Measurements from ENCODE around the gene EBF3. TPM values are rescaled to one million over a fixed set of nuclear protein-coding genes. Genes with fewer than 3 reads are reported as not detected.

EBF3 gene
- total RNA-seq, 8 experiments from 2014 or later: 0.10 to 112 (median 14.8) TPM

- Histone ChIP-seq H3K4me3 (no peak overlapping the region), H3K4me1 (replicated peaks in 1 of 2) (peaks cover 46 to 71% of the 10 kb centered on the region in 2 donors), H3K27ac (no peak overlapping the region)
- ATAC-seq (replicated peaks in 6 of 8): no peak
- WGBS, 10 experiments: 50 to 94% (median 76%) methylated on average over 1 to 11 of the region's 11 CpGs
- in situ Hi-C loops (cut with MboI; ENCODE audit: low pct_unique_long_range_greater_than_20kb in 2 of 9, low sequenced_read_pairs in 9 of 9, unreplicated experiment in 9 of 9): loop anchor here in 7 of 9 experiments (25.0 kb wide), 3 partner anchors 92 to 1692 kb away; no protein-coding TSS in a partner anchor
These were observed 9.4 kb downstream of the EBF3 start for GRCh38 chr10:129954492-129955315.

- Histone ChIP-seq H3K4me1 (replicated peaks in 1 of 2) (peaks cover 48 to 76% of the 10 kb centered on the region in 2 donors), H3K4me3 (no peak overlapping the region), H3K27ac (no peak overlapping the region)
- 23 to 100% (median 54%) methylated on average over 1 to 9 of the region's 22 CpGs for WGBS, 10 experiments
- peak in 1 of 8 experiments; percentile 27 for ATAC-seq (replicated peaks in 6 of 8)
- in situ Hi-C loops (cut with MboI; ENCODE audit: low pct_unique_long_range_greater_than_20kb in 2 of 9, low sequenced_read_pairs in 9 of 9, unreplicated experiment in 9 of 9): loop anchor here in 7 of 9 experiments (25.0 kb wide), 3 partner anchors 91 to 1691 kb away; no protein-coding TSS in a partner anchor
These were observed 10.7 kb downstream of the EBF3 start for GRCh38 chr10:129953119-129954051.

- Histone ChIP-seq H3K4me3 (no peak overlapping the region), H3K4me1 (replicated peaks in 1 of 2) (peaks cover 48 to 79% of the 10 kb centered on the region in 2 donors), H3K27ac (peak overlapping the region in 1 of 2 donors; percentile 20)
- 14 to 79% (median 30%) methylated on average over 7 to 13 of the region's 13 CpGs for WGBS, 10 experiments
- in situ Hi-C loops (cut with MboI; ENCODE audit: low pct_unique_long_range_greater_than_20kb in 2 of 9, low sequenced_read_pairs in 9 of 9, unreplicated experiment in 9 of 9): loop anchor here in 7 of 9 experiments (25.0 kb wide), 3 partner anchors 90 to 1690 kb away; no protein-coding TSS in a partner anchor
- ATAC-seq (replicated peaks in 6 of 8): no peak
These were observed 11.5 kb downstream of the EBF3 start for GRCh38 chr10:129952378-129953118.

DNA sequence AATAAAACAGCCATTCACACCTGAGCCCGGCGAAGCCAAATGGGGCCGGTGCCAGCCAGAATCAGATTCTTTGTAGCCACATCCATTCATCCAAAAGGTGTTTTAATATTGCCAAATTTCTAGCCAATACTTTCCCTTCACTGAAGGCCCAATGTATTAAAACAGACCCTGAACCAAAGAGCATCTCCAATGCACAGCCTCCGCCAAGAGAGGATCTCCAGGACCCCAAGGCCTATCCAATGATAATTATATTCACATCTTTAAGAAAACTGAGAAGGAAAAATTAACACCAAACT is 12.2 kb downstream of the EBF3 start:
- Histone ChIP-seq H3K27ac (peak overlapping the region in 1 of 2 donors; percentile 49), H3K4me3 (no peak overlapping the region), H3K4me1 (replicated peaks in 1 of 2) (peaks cover 52 to 80% of the 10 kb centered on the region in 2 donors)
- no peak for ATAC-seq (replicated peaks in 6 of 8)
- in situ Hi-C loops (cut with MboI; ENCODE audit: low pct_unique_long_range_greater_than_20kb in 2 of 9, low sequenced_read_pairs in 9 of 9, unreplicated experiment in 9 of 9): loop anchor here in 7 of 9 experiments (25.0 kb wide), 3 partner anchors 90 to 1690 kb away; no protein-coding TSS in a partner anchor
- 93 to 100% (median 94%) methylated on average over 1 to 4 of the region's 4 CpGs; no CpG with 5 or more reads in 5 of the 10 experiments for WGBS, 10 experiments

DNA sequence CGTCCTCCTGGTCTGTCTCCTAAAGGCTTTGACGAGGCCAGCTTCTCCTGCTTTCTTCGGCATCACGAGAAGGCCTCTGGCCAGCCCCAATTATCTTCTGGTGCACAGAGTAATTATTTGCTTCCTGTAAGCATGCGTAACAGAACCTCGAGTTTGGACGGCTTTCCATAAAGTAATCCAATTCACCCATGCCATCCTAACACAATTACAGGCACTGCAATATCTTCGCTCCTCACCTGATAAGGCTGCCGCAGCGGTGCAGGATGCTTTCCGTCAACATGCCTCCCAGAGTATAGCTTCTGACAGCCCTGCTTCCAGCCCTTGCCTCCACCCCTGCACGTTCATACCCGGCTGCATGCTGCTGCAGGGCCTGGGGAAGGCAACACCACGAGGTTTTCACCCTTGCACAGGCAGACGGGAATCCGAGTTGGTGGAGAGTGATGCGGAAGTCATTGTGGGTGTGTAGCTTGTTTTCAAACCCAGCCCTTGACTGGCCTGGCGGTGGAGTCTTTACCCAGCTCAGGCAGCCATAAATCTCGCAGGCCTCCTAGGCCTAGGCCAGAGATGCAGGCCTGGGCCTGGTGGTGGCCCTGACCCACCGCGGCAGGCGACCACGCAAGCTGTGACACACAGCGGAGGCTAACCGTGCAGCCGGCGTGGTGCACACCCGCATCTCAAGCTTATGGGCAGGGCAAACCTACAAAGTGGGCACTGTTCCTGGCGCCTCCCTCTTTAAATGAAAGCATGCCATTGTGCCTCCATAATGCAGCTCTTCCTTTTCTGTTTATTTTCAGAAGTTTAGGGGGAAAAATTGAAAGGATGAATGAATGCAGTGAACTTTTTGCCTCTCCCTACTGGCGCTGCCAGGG is 12.7 kb downstream of the EBF3 start:
- 47 to 92% (median 75%) methylated on average over 4 to 23 of the region's 30 CpGs; no CpG with 5 or more reads in 2 of the 10 experiments for WGBS, 10 experiments
- in situ Hi-C loops (cut with MboI; ENCODE audit: low pct_unique_long_range_greater_than_20kb in 2 of 9, low sequenced_read_pairs in 9 of 9, unreplicated experiment in 9 of 9): loop anchor here in 7 of 9 experiments (25.0 kb wide), 3 partner anchors 89 to 1689 kb away; no protein-coding TSS in a partner anchor

GRCh38 chr10:129950676-129951075 is 13.4 kb downstream of the EBF3 start:
- in situ Hi-C loops (cut with MboI; ENCODE audit: low pct_unique_long_range_greater_than_20kb in 2 of 9, low sequenced_read_pairs in 9 of 9, unreplicated experiment in 9 of 9): loop anchor here in 7 of 9 experiments (25.0 kb wide), 3 partner anchors 88 to 1688 kb away; no protein-coding TSS in a partner anchor
- H3K27ac ChIP-seq: peak overlapping the region in 1 of 2 donors; percentile 77
- WGBS, 10 experiments: 59 to 100% (median 84%) methylated on average over 1 to 2 of the region's 2 CpGs; no CpG with 5 or more reads in 2 of the 10 experiments
- H3K4me1 ChIP-seq (replicated peaks in 1 of 2): peaks cover 60 to 85% of the 10 kb centered on the region in 2 donors
- ATAC-seq (replicated peaks in 6 of 8): no peak
- no peak overlapping the region for H3K4me3 ChIP-seq

More for the DNA sequence above, 12.7 kb downstream of the EBF3 start:
- peak overlapping the region; percentile 40 to 49 for H3K27ac ChIP-seq
- ATAC-seq (replicated peaks in 6 of 8): peak in 5 of 8 experiments; percentile 10 to 69 (median 61)
- peaks cover 57 to 80% of the 10 kb centered on the region in 2 donors for H3K4me1 ChIP-seq (replicated peaks in 1 of 2)
- no peak overlapping the region for H3K4me3 ChIP-seq

- Histone ChIP-seq H3K4me3 (peak overlapping the region in 2 of 5 donors; percentile 2 to 12), H3K4me1 (replicated peaks in 1 of 2) (peaks cover 67 to 86% of the 10 kb centered on the region in 2 donors), H3K27ac (peak overlapping the region; percentile 62 to 77)
- 0 to 60% (median 10%) methylated on average over 1 to 4 of the region's 16 CpGs; no CpG with 5 or more reads in 4 of the 10 experiments for WGBS, 10 experiments
- in situ Hi-C loops (cut with MboI; ENCODE audit: low pct_unique_long_range_greater_than_20kb in 2 of 9, low sequenced_read_pairs in 9 of 9, unreplicated experiment in 9 of 9): loop anchor here in 7 of 9 experiments (25.0 kb wide), 3 partner anchors 88 to 1688 kb away; no protein-coding TSS in a partner anchor
- peak; percentile 66 to 87 (median 74) for ATAC-seq (replicated peaks in 6 of 8)
These were observed 14.2 kb downstream of the EBF3 start for GRCh38 chr10:129949891-129950291.

GRCh38 chr10:129949411-129949810 is 14.7 kb downstream of the EBF3 start:
- WGBS, 10 experiments: 33 to 100% (median 63%) methylated on average over 1 to 3 of the region's 9 CpGs; no CpG with 5 or more reads in 4 of the 10 experiments
- in situ Hi-C loops (cut with MboI; ENCODE audit: low pct_unique_long_range_greater_than_20kb in 2 of 9, low sequenced_read_pairs in 9 of 9, unreplicated experiment in 9 of 9): no loop called here
- peak in 4 of 8 experiments; percentile 3 to 8 (median 6) for ATAC-seq (replicated peaks in 6 of 8)

GRCh38 chr10:129946859-129947258 is 17.2 kb downstream of the EBF3 start:
- in situ Hi-C loops (cut with MboI; ENCODE audit: low pct_unique_long_range_greater_than_20kb in 2 of 9, low sequenced_read_pairs in 9 of 9, unreplicated experiment in 9 of 9): no loop called here
- WGBS, 10 experiments: 0 to 87% (median 69%) methylated on average over 1 to 10 of the region's 14 CpGs; no CpG with 5 or more reads in 2 of the 10 experiments
- H3K4me1 ChIP-seq (replicated peaks in 1 of 2): peaks cover 65 to 87% of the 10 kb centered on the region in 2 donors
- peak overlapping the region; percentile 30 to 41 for H3K27ac ChIP-seq
- no peak overlapping the region for H3K4me3 ChIP-seq
- no peak for ATAC-seq (replicated peaks in 6 of 8)

More at GRCh38 chr10:129949411-129949810, 14.7 kb downstream of the EBF3 start:
- H3K4me3 ChIP-seq: no peak overlapping the region
- peak overlapping the region in 1 of 2 donors; percentile 7 for H3K27ac ChIP-seq
- peaks cover 67 to 85% of the 10 kb centered on the region in 2 donors for H3K4me1 ChIP-seq (replicated peaks in 1 of 2)

- 20 to 88% (median 63%) methylated on average over 3 to 21 of the region's 26 CpGs for WGBS, 10 experiments
- in situ Hi-C loops (cut with MboI; ENCODE audit: low pct_unique_long_range_greater_than_20kb in 2 of 9, low sequenced_read_pairs in 9 of 9, unreplicated experiment in 9 of 9): no loop called here
- peak; percentile 30 to 83 (median 64) for ATAC-seq (replicated peaks in 6 of 8)
- Histone ChIP-seq H3K27ac (peak overlapping the region in 1 of 2 donors; percentile 59), H3K4me1 (replicated peaks in 1 of 2) (peaks cover 61 to 86% of the 10 kb centered on the region in 2 donors), H3K4me3 (no peak overlapping the region)
These were observed 17.9 kb downstream of the EBF3 start for GRCh38 chr10:129945941-129946760.

All from motor neuron (in vitro differentiated cells).